DOHH2 (cell line): ENCODE measurements around the gene MRPL54.

Experiments used
- H3F3A ChIP-seq: fragments of 200-600 bp; sonication (generic), shearing (Covaris generic); 2 replicates; pipeline ENCODE4 v1.6.0; 2016; ENCODE audit warnings: antibody characterized with exemption, mild to moderate bottlenecking; ENCODE audit not compliant: control insufficient read depth, insufficient read depth
- H3K27ac ChIP-seq: fragments of 200-600 bp; sonication (generic); 2 replicates; pipeline ENCODE4 v1.5.1; 2014; ENCODE audit warnings: low read depth, mild to moderate bottlenecking, low read length, moderate library complexity
- H3K27me3 ChIP-seq: fragments of 200-600 bp; sonication (generic); 2 replicates; pipeline ENCODE4 v1.6.1; 2014; ENCODE audit warnings: mild to moderate bottlenecking, low read length, mixed read lengths; ENCODE audit not compliant: control insufficient read depth
- H3K36me3 ChIP-seq: fragments of 200-600 bp; sonication (generic); 2 replicates; pipeline ENCODE4 v1.6.1; 2014; ENCODE audit warnings: mild to moderate bottlenecking, low read length, moderate library complexity, mixed read lengths; ENCODE audit not compliant: control insufficient read depth
- H3K4me1 ChIP-seq: fragments of 200-600 bp; sonication (generic); 2 replicates; pipeline ENCODE4 v1.6.1; 2014; ENCODE audit warnings: mild to moderate bottlenecking, low read length, mixed read lengths; ENCODE audit not compliant: control insufficient read depth
- H3K4me2 ChIP-seq: fragments of 200-600 bp; sonication (generic); 2 replicates; pipeline ENCODE4 v1.6.0; 2014; ENCODE audit warnings: mild to moderate bottlenecking, low read length, moderate library complexity
- H3K4me3 ChIP-seq: fragments of 200-600 bp; sonication (generic); 2 replicates; pipeline ENCODE4 v1.5.1; 2014; ENCODE audit warnings: mild to moderate bottlenecking, low read length, mixed read lengths
- H3K79me2 ChIP-seq: fragments of 200-600 bp; sonication (generic); 2 replicates; pipeline ENCODE4 v1.6.1; 2014; ENCODE audit warnings: mild to moderate bottlenecking, low read length, mixed read lengths; ENCODE audit not compliant: control insufficient read depth
- H3K9me2 ChIP-seq: fragments of 200-600 bp; sonication (generic); replicated peaks from 2 replicates; pipeline ENCODE4 v1.6.1; 2014; ENCODE audit warnings: mild to moderate bottlenecking, low read length, mixed read lengths; ENCODE audit not compliant: control insufficient read depth
- H3K9me3 ChIP-seq: fragments of 200-600 bp; sonication (generic); 2 replicates; pipeline ENCODE4 v1.6.1; 2014; ENCODE audit warnings: antibody characterized with exemption, low read length, mixed read lengths; ENCODE audit not compliant: control insufficient read depth, insufficient read depth
- H4K20me1 ChIP-seq: fragments of 200-600 bp; sonication (generic); 2 replicates; pipeline ENCODE4 v1.6.0; 2014; ENCODE audit warnings: low read depth, mild to moderate bottlenecking, antibody characterized with exemption, low read length, moderate library complexity; ENCODE audit not compliant: control insufficient read depth, insufficient read depth
- EZH2phosphoT487 ChIP-seq: fragments of 200-600 bp; sonication (generic); IDR thresholded peaks from 2 replicates; pipeline ENCODE4 v1.6.1; 2017; ENCODE audit warnings: borderline replicate concordance, mild to moderate bottlenecking, antibody characterized with exemption, low read length, moderate library complexity, mixed read lengths
- TF ChIP-seq, protein P1 (sequence below): fragments of 200-600 bp; sonication (generic); IDR thresholded peaks from one replicate; pipeline ENCODE4 v1.5.1; 2014; ENCODE audit warnings: antibody characterized with exemption, mild to moderate bottlenecking, low read depth, low read length; ENCODE audit not compliant: poor library complexity, severe bottlenecking

Gene MRPL54

DNA sequence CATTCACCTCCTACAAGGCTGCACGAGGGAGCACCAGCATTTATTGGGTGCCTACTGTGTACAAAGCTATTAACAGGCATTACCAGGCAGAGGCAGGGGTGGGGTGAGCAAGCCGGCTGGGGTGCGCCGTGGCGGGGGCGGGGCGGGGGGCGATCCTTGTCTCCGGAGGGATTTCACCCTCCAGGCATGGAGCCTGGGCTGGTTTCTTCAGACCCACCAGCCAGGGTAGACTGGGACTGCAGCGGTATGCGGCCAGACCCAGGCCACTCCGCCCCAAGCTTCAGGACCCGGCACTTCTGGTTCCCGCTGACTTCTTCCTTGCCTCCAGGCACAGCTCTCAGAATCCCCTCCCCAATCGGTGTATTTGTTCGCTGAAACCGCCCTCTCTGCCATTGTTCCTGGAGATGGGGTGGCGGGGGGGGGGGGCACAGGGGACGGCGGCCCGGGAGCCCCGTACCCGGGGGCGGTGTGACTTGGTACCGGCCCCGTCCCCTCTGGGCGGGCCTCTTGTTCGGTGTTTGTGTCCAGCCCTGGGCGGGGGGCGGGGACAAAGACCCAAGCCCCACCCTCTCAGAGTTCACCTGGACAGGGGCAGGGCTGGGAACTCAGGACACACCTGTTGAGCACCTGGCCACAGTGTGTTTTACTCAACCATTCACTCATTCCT is 39.9 kb upstream of the MRPL54 start:
- Histone ChIP-seq H3F3A (no peaks in the 10 kb centered on the region), H3K27me3 (peaks cover 15% of the 10 kb centered on the region), H3K27ac (no peak overlapping the region), H3K9me3 (no peaks in the 10 kb centered on the region), H3K4me1 (peaks cover 3% of the 10 kb centered on the region), H4K20me1 (no peaks in the 10 kb centered on the region), H3K4me2 (no peak overlapping the region; the same call in 1 of the 2 replicates), H3K36me3 (no peaks in the 10 kb centered on the region), H3K4me3 (no peak overlapping the region), H3K9me2 (no peaks in the 10 kb centered on the region), H3K79me2 (no peaks in the 10 kb centered on the region)
- no peak for TF ChIP-seq EZH2phosphoT487
- TF ChIP-seq, protein P1, sequence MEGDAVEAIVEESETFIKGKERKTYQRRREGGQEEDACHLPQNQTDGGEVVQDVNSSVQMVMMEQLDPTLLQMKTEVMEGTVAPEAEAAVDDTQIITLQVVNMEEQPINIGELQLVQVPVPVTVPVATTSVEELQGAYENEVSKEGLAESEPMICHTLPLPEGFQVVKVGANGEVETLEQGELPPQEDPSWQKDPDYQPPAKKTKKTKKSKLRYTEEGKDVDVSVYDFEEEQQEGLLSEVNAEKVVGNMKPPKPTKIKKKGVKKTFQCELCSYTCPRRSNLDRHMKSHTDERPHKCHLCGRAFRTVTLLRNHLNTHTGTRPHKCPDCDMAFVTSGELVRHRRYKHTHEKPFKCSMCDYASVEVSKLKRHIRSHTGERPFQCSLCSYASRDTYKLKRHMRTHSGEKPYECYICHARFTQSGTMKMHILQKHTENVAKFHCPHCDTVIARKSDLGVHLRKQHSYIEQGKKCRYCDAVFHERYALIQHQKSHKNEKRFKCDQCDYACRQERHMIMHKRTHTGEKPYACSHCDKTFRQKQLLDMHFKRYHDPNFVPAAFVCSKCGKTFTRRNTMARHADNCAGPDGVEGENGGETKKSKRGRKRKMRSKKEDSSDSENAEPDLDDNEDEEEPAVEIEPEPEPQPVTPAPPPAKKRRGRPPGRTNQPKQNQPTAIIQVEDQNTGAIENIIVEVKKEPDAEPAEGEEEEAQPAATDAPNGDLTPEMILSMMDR = no peak

- no peaks in the 10 kb centered on the region for H4K20me1 ChIP-seq
- peaks cover 15% of the 10 kb centered on the region for H3K27me3 ChIP-seq
- TF ChIP-seq, protein P1 = no peak
- no peak for TF ChIP-seq EZH2phosphoT487
- no peak overlapping the region for H3K27ac ChIP-seq
- no peak overlapping the region for H3K4me3 ChIP-seq
- no peak overlapping the region for H3K4me2 ChIP-seq
- no peaks in the 10 kb centered on the region for H3K36me3 ChIP-seq
- no peaks in the 10 kb centered on the region for H3K9me3 ChIP-seq
- H3K9me2 ChIP-seq = no peaks in the 10 kb centered on the region
- H3F3A ChIP-seq = no peaks in the 10 kb centered on the region
- H3K79me2 ChIP-seq = no peaks in the 10 kb centered on the region
- peaks cover 3% of the 10 kb centered on the region for H3K4me1 ChIP-seq
These were observed 39.4 kb upstream of the MRPL54 start for GRCh38 chr19:3723110-3723488.

- Histone ChIP-seq H3F3A (no peaks in the 10 kb centered on the region), H3K4me1 (peaks cover 3% of the 10 kb centered on the region), H3K27ac (no peak overlapping the region), H4K20me1 (no peaks in the 10 kb centered on the region), H3K4me3 (no peak overlapping the region), H3K9me2 (no peaks in the 10 kb centered on the region), H3K79me2 (no peaks in the 10 kb centered on the region), H3K27me3 (peaks cover 15% of the 10 kb centered on the region), H3K9me3 (no peaks in the 10 kb centered on the region), H3K4me2 (no peak overlapping the region), H3K36me3 (no peaks in the 10 kb centered on the region)
- TF ChIP-seq EZH2phosphoT487 = no peak
- TF ChIP-seq, protein P1 = no peak
These were observed 38.6 kb upstream of the MRPL54 start for GRCh38 chr19:3723883-3724282.
